AG09309 (cell line): ENCODE results near the gene FRMD4A.

Source experiments
- DNase-seq: peaks from one replicate; pipeline ENCODE4 v3.0.0-alpha.2; 2010; ENCODE audit warnings: low read depth
- H3K4me3 ChIP-seq: 2 replicates; pipeline ENCODE4 v1.5.1; 2011; ENCODE audit warnings: mild to moderate bottlenecking, low read depth, low read length, moderate library complexity; ENCODE audit not compliant: control insufficient read depth
- CTCF ChIP-seq: IDR thresholded peaks from 2 replicates; pipeline ENCODE4 v1.5.1; 2011; ENCODE audit warnings: mild to moderate bottlenecking, low read depth, low read length, inconsistent platforms; ENCODE audit not compliant: insufficient read depth, control insufficient read depth; ENCODE audit errors: missing control alignments

Gene FRMD4A

GRCh38 chr10:13797164-13797563 lies 533.6 kb downstream of the FRMD4A start:
- no peak overlapping the region for H3K4me3 ChIP-seq
- no peak for DNase-seq
- TF ChIP-seq CTCF, result no peak

- TF ChIP-seq CTCF, result no peak
- no peak for DNase-seq
Observed at GRCh38 chr10:13795653-13796555, 534.8 kb downstream of the FRMD4A start.

GRCh38 chr10:13794992-13795612 lies 535.6 kb downstream of the FRMD4A start:
- TF ChIP-seq CTCF, result no peak
- no peak overlapping the region for H3K4me3 ChIP-seq
- no peak for DNase-seq

More at GRCh38 chr10:13795653-13796555, 534.8 kb downstream of the FRMD4A start:
- no peak overlapping the region for H3K4me3 ChIP-seq

GRCh38 chr10:13792006-13792405 lies 538.7 kb downstream of the FRMD4A start:
- TF ChIP-seq CTCF, result no peak
- H3K4me3 ChIP-seq, result no peak overlapping the region
- DNase-seq, result no peak

GRCh38 chr10:13791483-13791882 lies 539.2 kb downstream of the FRMD4A start:
- no peak overlapping the region for H3K4me3 ChIP-seq
- no peak for DNase-seq
- no peak for TF ChIP-seq CTCF

GRCh38 chr10:13790196-13790595 lies 540.5 kb downstream of the FRMD4A start:
- no peak for TF ChIP-seq CTCF
- H3K4me3 ChIP-seq, result no peak overlapping the region
- no peak for DNase-seq

GRCh38 chr10:13789448-13789829 lies 541.3 kb downstream of the FRMD4A start:
- no peak for TF ChIP-seq CTCF
- no peak for DNase-seq

More at GRCh38 chr10:13789448-13789829, 541.3 kb downstream of the FRMD4A start:
- no peak overlapping the region for H3K4me3 ChIP-seq
